GM21515 (cell line): ENCODE results near the gene LSS.

ENCODE experiments used
- ATAC-seq: cut with Tn5 transposase; IDR thresholded peaks from one replicate; pipeline ENCODE4 v1.9.1; 2021; ENCODE audit not compliant: unreplicated experiment

LSS gene

DNA sequence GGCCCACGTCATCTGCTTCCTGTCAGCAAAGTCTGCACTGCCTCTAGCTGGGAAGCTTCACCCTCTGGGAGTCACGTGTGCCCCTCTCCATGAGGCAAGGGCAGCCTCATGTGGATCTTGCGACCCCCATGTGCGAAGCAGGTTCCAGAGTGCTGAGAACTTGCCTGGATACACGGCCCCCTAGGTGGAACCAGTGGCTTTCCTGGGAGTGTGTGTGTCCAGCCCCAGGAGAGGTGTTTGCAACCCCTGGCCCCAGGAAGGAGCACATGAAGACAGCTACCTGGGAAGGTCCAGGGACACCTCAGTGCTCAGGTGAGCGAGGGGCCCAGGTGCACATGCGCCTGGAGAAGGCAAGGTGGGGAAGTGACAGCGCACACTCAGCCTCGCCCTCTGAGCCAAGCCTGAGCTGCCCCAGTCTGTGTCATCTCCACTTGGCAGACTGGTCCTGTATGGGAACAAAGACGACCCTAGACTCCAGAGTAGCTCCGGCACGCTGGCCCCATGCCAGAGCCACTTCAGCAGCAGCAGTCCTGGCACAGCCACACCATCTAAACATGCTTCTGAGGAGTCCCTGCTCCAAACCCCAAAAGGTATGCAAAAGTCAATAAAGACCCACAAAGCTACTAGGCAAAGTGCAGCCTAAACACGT is 8.9 kb downstream of the LSS start:
- no peak for ATAC-seq

DNA sequence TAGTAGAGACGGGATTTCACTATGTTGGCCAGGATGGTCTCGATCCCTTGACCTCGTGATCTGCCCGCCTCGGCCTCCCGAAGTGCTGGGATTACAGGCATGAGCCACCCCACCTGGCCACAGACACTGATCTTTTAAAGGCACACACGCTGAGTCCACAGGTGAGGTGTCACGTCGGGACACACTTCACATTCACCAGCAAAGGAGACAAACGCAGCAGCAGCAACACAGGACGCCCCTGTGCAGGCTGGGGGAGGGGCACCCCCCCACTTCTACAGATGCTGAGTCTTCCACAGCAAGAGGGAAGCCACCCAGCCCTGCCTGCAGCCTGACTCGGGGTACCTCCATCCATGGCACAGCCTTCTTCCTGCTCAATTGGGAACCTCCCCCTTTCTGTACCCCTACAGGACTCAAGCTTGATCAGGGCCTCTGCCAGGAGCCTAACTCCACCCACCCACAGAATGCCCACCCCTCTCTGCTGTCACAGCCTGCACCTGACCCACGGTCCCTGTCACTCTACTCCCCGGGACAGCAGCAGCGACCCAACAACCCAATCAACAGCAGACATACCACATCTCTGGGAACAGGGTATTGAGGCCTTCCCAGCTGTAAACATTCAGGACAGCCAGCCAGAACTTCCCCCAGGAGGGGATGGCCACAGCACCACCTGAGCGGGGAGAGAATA is 9.5 kb downstream of the LSS start:
- ATAC-seq = no peak

DNA sequence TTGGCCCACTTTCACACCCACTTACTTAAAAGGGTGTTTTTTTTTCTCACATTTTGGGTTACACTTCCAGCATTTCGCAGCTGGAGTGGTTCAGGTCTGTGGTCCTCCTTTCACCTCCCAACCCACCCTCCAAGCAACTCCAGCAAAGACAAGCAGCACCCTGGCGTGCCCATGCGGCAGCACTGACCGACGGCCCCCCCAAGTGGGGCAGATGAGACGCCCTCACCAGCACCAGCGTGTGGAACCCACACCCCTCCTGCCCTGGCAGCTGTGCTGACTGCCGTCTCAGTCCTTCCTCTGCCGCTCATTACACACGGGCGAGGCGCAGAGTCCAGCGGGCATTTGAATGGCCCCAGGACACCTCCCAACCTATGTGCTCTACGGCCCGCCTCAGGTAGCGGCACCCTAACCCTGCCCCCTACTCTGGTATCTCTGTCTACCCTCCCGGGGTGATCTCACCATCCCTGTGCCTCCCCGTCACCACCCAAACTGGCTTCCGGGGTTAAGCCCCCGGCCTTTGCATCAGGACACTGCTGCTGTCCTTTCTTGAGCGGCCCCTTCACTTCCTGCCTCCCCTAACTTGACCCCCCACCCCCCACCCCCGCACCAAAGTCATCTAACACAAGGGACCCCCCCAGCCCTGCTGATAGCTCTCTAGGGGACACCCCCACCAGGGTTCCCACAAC is 10.9 kb downstream of the LSS start:
- no peak for ATAC-seq

DNA sequence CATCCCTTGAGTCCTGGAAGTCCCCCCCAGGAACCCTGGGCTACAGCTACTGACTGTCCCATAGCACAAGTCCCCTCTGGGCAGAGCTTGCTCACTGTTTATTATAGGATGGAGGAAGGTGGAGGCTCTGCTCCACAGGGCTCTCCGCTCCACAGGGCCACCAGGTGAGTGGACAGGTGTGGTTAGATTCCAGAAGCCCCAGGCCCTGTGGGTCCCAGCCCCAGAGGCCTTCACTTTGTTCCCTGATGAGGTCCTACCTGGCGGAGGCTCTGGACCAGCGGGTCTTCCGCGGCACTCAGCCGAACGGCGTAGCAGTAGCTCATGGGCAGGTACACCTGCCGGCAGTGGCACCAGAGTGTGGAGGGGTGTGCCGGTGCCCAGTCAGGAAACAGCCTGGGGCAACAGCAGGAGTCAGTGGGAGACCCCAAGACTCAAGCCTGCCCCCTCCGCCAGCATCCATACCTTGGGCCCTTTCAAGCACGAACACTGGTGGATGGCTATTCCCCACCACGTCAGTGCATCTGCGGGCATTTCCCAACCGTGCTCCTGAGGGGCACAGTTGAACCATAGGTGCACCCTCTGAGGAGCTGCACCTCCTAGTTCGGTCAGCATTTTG is 12.3 kb downstream of the LSS start:
- no peak for ATAC-seq

DNA sequence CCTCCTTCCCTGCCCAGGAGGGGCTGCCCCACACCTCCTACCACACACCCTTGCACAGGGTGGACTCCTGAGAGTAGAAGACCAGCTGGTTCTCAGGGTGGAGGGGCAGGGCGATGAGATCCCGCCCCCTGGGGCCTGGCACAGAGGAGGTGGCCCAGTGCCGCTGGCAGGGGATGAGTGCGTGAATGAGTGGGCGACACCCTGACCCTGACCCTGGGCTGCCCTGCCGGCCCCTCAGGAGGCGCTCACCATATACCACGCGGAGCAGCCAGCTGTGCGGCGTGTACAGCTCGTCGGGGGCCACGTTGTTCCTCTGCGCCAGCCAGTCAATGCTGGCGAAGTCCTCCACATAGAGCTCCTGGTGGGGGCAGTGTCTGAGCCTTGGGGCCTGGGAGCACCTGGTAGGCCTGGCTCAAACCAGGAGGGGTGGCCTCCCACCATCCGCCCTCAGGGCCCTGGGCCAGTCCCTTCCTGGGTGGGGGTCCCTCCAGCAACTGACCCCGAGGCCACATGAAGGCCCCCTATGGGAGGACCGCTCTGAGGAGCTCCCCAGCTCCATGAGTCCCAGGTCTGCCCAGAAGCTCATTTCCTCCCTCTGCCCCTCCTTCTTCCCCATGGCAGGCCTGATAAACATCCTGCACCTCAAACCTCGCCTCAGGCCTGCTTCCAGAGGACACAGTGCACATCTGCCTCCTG is 13.0 kb downstream of the LSS start:
- ATAC-seq = no peak

DNA sequence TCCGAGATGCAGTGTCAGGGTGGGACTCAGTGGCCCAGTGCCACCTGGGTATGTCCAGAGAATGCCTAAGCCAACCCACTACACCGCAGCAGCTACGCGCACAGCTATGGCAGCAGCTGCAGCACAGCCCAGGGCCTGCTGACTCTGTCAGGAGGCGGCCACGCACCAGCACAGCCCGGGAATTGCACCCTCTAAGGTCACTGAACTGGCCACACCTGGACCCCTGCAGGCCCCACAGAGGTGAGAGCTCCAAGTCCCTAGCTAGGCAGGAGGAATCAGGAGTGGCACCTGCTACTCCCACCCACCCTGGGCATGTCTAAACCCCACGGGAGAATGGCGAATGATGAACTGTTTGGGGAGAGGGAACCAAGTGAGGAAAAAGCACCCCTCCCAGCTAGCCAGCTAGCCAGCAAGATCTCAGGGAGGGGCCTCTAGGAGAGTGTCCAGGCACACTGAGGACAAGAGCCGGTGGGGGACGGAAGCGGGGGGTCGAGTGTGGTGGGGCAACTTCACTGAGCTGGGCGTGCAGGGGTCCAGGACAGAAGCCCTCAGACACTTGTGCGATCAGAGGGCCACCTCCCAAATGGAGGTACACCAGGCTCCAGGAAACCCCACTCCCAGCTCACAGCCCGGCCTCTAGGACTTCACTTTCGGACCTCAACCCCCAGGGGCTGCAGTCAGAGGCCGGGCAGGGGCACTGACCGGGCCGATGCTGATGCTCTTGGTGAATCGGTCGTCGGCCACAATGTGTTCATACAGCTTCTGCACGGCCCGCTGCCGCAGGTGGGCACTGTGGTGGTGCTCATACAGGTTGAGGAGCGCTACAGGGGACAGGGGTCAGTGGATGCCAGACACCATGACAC is 13.9 kb downstream of the LSS start:
- ATAC-seq = no peak

DNA sequence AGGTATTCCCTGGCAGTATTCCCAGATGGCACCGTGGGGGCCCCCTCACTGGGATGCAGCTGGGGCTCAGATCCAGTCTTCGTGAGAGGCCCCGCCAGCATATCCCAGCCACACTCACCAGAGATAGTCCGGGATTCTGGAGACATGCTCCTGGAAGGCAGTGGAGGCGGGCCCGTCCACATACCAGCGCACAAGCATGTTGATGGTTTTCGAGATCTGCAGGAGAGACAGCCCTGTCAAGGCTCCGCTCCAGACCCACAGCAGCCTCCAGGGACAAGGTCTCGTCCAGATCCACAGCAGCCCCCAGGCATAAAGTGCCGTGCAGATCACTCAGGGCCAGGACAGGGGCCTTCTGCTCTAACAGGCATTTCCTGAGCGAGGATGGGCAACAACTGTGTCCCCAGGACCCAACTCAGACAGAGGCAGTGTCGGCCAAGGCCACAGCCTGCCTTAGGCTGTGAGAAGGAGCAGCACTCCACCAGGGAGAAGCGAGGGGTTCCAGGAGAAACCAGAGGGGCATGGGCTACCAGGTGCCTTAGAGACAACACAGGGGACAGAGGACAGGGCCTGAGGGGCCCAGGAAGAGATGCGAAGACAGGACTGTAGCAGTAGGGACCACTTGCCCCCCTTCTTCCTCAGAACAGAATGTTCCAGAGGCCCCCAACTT is 14.8 kb downstream of the LSS start:
- no peak for ATAC-seq

DNA sequence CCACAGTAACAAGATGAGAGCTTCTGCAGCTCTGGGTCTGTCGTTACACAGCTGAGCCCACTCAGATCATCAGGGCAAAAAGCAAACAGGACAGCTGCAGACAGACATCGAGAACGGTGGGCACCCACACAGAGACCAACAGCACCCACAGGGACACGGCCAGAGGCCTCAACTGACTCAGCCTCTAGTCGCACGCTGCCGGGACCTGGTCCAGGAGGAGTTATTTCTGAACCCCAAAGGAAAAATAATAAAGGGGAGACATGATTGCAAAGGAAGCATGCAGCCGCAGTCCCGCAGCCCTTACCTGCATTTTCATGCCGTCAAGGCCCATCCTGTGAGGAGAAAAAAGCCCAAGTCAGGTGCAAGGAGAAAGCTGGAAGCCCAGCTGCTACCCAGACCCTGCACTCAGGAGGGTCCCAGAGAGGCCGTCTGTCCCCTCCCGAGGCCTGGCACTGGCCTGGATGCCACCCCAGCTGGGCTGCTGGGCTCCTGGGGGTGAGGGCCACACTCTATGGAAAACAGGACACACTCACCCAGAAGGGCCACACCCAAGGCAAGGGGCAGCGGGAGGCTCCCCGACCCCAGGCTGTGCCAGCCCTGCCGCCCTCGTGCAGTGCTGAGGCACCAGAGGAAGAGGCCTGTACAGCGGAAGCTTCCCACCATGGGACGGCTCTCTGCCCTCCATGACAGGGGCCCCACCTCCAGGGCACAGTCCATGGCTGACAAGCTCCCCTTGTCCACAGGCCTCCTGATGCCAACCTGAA is 15.7 kb downstream of the LSS start:
- ATAC-seq = no peak

DNA sequence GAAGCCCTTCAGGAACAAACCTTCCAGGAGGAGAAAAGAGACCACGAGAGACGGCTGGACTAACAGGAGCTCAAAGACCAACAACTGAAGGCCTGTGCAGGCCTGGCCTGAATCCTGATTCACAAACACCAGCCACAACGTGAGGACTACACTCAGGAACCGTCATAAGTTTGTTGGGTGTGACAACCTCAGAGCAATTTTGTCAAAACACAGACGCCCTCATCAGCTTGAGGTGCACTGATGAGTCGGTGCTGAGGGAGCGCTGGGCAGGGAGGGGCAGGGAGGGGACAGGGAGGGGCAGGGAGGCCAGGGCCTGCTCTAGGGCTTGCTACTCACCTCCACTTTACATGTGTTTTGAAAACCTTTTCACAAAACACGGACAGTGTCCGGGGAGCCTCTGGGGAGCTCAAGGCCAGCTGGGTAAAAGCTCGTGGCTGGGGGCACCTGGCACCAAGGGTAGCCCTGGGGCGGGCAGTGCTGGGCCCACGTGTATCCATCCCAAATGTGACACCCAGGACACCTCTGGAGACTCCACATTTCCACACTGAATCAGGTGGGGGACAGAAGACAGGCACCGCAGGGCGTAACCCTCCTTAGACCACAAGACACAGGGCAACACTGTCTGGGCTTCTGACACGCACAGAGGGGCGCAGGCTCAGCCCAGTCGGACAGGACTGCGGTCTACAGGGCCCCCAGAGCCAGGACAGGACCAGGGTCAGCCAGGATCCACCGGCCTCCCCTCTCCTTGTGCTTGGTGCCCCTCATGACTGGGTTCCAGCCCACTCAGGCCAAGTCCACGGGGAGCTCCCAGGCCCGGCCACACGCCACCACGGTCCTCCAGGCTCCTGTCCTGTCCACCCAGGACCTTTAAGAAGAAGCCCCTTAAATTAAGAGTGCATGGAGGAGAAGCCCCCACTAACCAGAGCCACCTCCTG is 16.5 kb downstream of the LSS start:
- no peak for ATAC-seq

DNA sequence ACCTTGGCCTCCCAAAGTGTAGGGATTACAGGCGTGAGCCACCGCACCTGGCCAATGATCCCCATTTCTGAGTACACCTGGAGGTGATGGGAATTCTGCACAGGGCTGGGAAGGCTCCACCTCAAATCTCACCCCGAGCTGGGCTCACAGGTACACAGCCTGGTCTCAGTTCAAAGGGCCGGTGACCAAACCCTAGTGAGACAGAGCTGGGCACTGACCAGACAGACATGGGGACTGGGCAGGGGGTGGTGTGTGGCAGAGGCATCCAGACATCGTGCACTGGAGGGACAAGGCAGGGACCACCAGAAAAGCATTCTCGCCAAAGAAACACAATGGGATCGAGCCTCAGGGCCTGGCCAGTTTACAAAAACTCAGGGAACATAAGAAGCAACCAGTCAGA is 17.2 kb downstream of the LSS start:
- no peak for ATAC-seq

DNA sequence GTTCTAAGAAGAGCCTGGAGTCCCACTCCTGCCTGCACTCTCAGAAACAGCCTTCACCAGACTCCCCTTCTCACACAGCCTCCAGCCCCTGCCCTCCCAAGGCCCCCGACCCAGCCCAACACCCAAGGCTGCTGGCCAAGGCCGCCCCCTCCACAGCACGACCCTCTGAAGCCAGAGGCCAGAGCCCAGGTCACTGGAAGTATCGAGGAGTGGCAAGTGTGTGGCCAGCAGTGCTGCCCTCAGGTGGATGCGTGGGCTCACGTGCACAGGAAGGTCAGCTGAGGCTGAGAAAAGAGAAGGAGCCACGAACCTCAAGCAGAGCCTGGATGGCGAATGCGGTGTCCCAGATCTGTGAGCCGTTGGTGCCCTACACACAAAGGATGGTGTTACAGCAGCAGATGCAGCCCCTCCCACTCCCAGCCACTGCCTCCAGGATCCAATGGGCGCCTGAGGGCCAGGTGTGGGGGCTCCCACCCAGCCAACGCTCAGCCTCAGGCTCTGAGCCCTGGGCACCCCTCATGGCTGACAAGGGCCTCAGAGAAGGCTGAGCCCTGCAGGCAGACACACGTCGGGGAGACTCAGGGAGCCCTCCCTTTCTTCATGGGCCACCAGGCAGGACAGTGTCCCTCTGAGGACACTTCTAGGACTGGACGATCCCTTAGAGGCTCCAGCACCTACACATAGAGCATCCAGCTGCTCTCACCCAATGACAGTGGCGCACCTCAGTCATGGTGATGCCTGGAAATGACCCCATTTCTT is 18.0 kb downstream of the LSS start:
- no peak for ATAC-seq

DNA sequence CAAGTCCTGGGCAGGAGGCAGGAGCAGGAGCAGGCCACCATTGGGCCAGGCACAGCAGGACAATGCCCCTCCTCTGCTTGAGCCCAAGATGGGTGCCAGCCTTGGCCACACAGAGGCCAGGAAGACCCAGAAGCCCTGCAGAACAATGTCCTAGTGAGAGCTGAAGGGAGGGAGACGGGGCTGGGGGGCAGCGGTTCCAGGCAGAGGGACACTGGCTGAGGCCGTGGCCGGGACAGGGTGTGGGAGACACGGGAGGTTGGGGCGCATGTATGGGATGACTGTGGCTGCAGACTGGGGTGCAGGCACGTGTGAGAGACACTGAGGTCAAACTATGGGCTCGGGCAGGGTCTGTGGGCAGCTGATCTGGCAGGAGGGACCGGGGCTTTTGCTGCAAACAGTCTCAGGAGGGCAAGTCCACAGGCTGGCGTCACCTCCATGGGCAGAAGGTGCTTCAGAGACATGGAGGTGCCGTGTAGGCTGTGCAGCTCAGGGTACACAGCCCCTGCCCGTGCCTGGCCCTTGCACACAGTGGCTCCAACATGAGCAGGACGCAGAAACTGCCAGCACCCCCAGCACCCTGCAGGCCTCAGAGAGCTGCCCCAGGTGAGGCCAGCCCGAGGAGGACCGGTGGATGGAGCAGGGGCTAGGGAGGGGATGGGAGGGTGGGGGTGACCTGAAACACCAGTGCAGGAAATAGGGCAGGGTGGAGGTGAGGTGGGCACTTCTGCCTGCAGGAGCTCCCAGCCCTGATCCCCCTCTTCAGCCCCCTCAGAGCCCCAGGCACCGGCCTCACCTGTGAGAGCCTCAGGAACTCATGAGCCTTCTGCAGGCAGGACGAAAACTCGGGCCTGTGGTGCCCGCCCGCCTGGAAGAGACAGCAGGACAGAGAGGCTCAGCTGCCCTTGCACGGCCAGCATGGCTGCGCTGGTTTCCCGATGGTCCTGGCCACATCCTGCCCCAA is 19.5 kb downstream of the LSS start:
- no peak for ATAC-seq

DNA sequence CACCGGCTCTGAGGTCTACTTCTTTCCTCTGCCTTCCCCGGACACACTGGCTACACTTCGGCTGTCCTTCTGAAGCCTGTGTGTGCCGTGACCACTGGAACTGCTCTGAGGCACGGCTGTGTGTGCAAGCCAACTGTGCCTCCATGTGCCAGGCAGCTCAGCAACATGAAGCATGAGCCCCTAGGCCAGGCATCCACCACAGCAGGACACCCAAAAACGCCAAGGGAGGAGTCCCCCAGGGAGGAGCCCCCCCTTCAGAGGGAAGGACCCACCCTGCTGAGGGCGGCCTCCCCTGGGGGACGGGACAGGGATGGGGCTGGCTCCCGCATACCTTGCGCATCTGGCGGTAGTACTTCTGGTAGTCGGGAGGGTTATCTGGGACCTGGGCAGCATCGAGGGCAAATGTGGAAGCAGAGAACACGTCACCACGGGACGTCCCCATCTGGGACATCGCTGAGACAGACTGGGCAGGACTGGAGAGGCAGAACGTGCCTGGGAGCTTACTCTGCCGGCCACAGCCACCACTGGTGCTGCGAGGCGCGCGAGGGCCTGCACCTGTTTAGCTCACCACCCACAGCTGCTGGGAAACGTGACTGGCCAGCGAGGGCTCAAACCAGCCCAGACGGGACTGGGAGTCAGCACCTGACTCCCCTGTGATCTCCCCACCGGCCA is 20.5 kb downstream of the LSS start:
- ATAC-seq = no peak

DNA sequence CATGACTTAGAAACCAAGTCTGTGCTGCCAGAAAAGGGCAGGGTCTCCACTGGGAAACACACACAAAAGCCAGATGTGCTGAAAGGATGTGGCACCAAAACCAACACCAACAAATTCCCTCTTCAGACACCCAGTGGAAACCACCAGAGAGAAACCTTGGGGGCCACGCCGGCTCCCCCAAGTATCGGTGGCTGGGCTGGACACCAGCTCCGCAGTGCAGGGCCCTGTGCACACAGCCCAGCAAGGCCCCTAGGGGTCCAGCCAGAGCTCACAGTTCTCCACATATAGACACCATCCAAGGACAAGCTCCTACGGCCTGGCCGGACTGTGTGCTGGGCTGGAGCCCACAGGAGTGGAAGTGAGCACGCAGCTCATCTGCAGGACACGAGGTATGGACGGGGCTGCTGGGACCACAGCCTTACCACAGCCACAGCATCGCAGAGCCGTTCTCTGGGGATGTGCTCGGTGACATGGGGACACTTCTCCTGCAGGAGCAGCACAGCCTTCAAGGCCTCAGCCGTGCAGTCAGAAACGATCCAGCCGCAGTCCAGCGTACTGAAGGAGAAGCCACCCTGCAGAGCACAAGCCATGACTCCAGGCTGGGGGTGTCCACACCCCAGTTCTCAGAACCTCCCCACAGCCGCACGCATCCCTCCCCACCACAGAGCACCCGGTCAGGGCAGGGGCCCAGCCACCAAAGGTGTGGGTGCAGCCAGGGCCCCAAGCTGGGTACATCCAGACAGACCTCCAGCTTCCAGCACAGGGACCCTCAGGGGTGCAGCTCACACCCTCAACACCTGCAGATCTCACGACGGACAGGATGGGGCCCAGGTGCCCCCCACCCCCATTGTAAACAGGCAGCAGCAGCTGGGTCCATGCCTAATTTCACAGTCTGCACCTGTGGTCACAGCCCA is 21.3 kb downstream of the LSS start:
- no peak for ATAC-seq
